Sigmoid colon (tissue), 7 donors: ENCODE data around the gene CS. TPM values are rescaled to one million over a fixed set of nuclear protein-coding genes. Genes with fewer than 3 reads are reported as not detected.

Experiments used
- DNase-seq: peaks from one replicate; pipeline ENCODE4 v3.0.0-alpha.2; 2019
- H3K27ac ChIP-seq, 4 donors: fragments of 200-600 bp; sonication (generic); one replicate each; pipeline ENCODE4 v1.5.1; 2016 to 2019; ENCODE audit warnings: mild to moderate bottlenecking in 1 of 4
- H3K27me3 ChIP-seq, 3 donors: fragments of 200-600 bp; sonication (generic); one replicate each; pipeline ENCODE4 v1.5.1; 2019; ENCODE audit warnings: mild to moderate bottlenecking in 1 of 3
- H3K36me3 ChIP-seq, 4 donors: fragments of 200-600 bp; sonication (generic); one replicate each; pipeline ENCODE4 v1.5.1; 2016 to 2019
- H3K4me1 ChIP-seq, 4 donors: fragments of 200-600 bp; sonication (generic); one replicate each; pipeline ENCODE4 v1.5.1; 2017 to 2019
- H3K4me3 ChIP-seq, 4 donors: fragments of 200-600 bp; sonication (generic); one replicate each; pipeline ENCODE4 v1.5.1; 2017 to 2019; ENCODE audit warnings: mild to moderate bottlenecking in 2 of 4, moderate library complexity in 1 of 4
- H3K9me3 ChIP-seq, 4 donors: fragments of 200-600 bp in 3 of 4; sonication (generic) in 3 of 4; one replicate each; pipeline versions ENCODE4 v1.5.1 to v1.6.1; 2013 to 2019
- CTCF ChIP-seq, 4 experiments: fragments of 450-650 bp in 3 of 4; fragments of 200-600 bp in 1 of 4; IDR thresholded peaks; one replicate each; pipeline ENCODE4 v1.5.1; 2016 to 2019; ENCODE audit warnings: antibody characterized with exemption in 4 of 4, mild to moderate bottlenecking in 3 of 4, moderate library complexity in 2 of 4
- EP300 ChIP-seq, 4 donors: sonication (generic); formaldehyde crosslinking; IDR thresholded peaks; one replicate each; pipeline ENCODE4 v1.6.1; 2017; ENCODE audit warnings: antibody characterized with exemption in 4 of 4
- POLR2A ChIP-seq, 2 donors: fragments of 450-650 bp; IDR thresholded peaks; one replicate each; pipeline ENCODE4 v1.6.1; 2016; ENCODE audit warnings: antibody characterized with exemption in 2 of 2, mild to moderate bottlenecking in 2 of 2, moderate library complexity in 2 of 2
- POLR2AphosphoS5 ChIP-seq, 4 donors: sonication (generic); formaldehyde crosslinking; IDR thresholded peaks; one replicate each; pipeline ENCODE4 v1.6.1; 2017; ENCODE audit warnings: antibody characterized with exemption in 4 of 4
- WGBS, 2 donors: extraction: QIAGEN DNeasy Blood & Tissue Kit; methylation state at CpG; one replicate each; pipeline ENCODE4 v1.1.7; 2013; 5-methylcytosine and 5-hydroxymethylcytosine counted together
- intact Hi-C: fragments of 100-400 bp; cut with DNase I; formaldehyde crosslinking; loops from one replicate; pipeline ENCODE4 v1.15.1; 2023
- polyA plus RNA-seq, 3 donors: library from polyadenylated mRNA; stranded (reverse); fragments of 200-250 nt; gene quantifications; one replicate each; pipeline ENCODE4 v1.2.3, GENCODE V29; 2013
- total RNA-seq, 4 donors: library from RNA; depleted of rRNA; stranded (reverse); fragments of >200 nt; gene quantifications; one replicate each; pipeline ENCODE4 v1.1.0, GENCODE V29; 2016
- donor health status: healthy with polysubstance abuse.
- donor health status: Bipolar disorder and iron deficiency.
- donor health status: healthy.

Gene CS
- total and polyA plus RNA-seq, 7 donors, result 75.9 to 151 (median 104) TPM

- H3K36me3 ChIP-seq, result peaks cover 15 to 57% (median 25%) of the 10 kb centered on the region in 4 donors
- no peak overlapping the region for H3K27ac ChIP-seq
- H3K4me1 ChIP-seq, result no peaks in the 10 kb centered on the region
- WGBS, 2 donors, result 76 to 81% methylated on average over 11 of the region's 11 CpGs
- no peaks in the 10 kb centered on the region for H3K9me3 ChIP-seq
- intact Hi-C loops, result no loop called here
- DNase-seq, result no peak
- TF ChIP-seq POLR2AphosphoS5 (IDR thresholded peaks at IDR 0.05), result no peak
- no peak for TF ChIP-seq POLR2A (IDR thresholded peaks at IDR 0.05)
- TF ChIP-seq EP300 (IDR thresholded peaks at IDR 0.05), result no peak
- no peak for TF ChIP-seq CTCF (IDR thresholded peaks at IDR 0.05)
- no peaks in the 10 kb centered on the region for H3K27me3 ChIP-seq
- H3K4me3 ChIP-seq, result no peak overlapping the region
These were observed 62.6 kb downstream of the CS start for GRCh38 chr12:56237552-56237951.

- no peak for DNase-seq
- intact Hi-C loops, result no loop called here
- H3K27me3 ChIP-seq, result no peaks in the 10 kb centered on the region
- H3K4me3 ChIP-seq, result no peak overlapping the region
- H3K27ac ChIP-seq, result no peak overlapping the region
- no peaks in the 10 kb centered on the region for H3K4me1 ChIP-seq
- no peak for TF ChIP-seq POLR2AphosphoS5 (IDR thresholded peaks at IDR 0.05)
- TF ChIP-seq CTCF (IDR thresholded peaks at IDR 0.05), result no peak
- TF ChIP-seq POLR2A (IDR thresholded peaks at IDR 0.05), result no peak
- TF ChIP-seq EP300 (IDR thresholded peaks at IDR 0.05), result no peak
- H3K36me3 ChIP-seq, result peaks cover 13 to 52% (median 19%) of the 10 kb centered on the region in 4 donors
- 67 to 83% methylated on average over 5 of the region's 5 CpGs for WGBS, 2 donors
- no peaks in the 10 kb centered on the region for H3K9me3 ChIP-seq
These were observed 63.1 kb downstream of the CS start for GRCh38 chr12:56236985-56237384.

GRCh38 chr12:56236091-56236490 lies 64.0 kb downstream of the CS start:
- intact Hi-C loops, result no loop called here
- no peak for DNase-seq
- Histone ChIP-seq H3K27me3 (no peaks in the 10 kb centered on the region), H3K36me3 (peaks cover 8 to 43% (median 14%) of the 10 kb centered on the region in 4 donors), H3K27ac (no peak overlapping the region), H3K4me3 (no peak overlapping the region), H3K9me3 (no peaks in the 10 kb centered on the region), H3K4me1 (no peaks in the 10 kb centered on the region)
- TF ChIP-seq POLR2AphosphoS5 (IDR thresholded peaks at IDR 0.05), result no peak
- TF ChIP-seq POLR2A (IDR thresholded peaks at IDR 0.05), result no peak
- TF ChIP-seq CTCF (IDR thresholded peaks at IDR 0.05), result no peak
- TF ChIP-seq EP300 (IDR thresholded peaks at IDR 0.05), result no peak
- 97% methylated on average over 6 of the region's 6 CpGs for WGBS, 2 donors

- Histone ChIP-seq H3K27me3 (no peaks in the 10 kb centered on the region), H3K9me3 (no peaks in the 10 kb centered on the region), H3K4me1 (no peaks in the 10 kb centered on the region), H3K4me3 (no peak overlapping the region), H3K27ac (no peak overlapping the region), H3K36me3 (peaks cover 4 to 32% (median 6%) of the 10 kb centered on the region in 4 donors)
- 86 to 88% methylated on average over 16 of the region's 16 CpGs for WGBS, 2 donors
- no peak for DNase-seq
- intact Hi-C loops, result no loop called here
- TF ChIP-seq POLR2A (IDR thresholded peaks at IDR 0.05) (no peak), CTCF (IDR thresholded peaks at IDR 0.05) (no peak), POLR2AphosphoS5 (IDR thresholded peaks at IDR 0.05) (no peak), EP300 (IDR thresholded peaks at IDR 0.05) (no peak)
These were observed 65.2 kb downstream of the CS start for GRCh38 chr12:56234746-56235436.

GRCh38 chr12:56231184-56231582 lies 68.9 kb downstream of the CS start:
- H3K27ac ChIP-seq, result no peak overlapping the region
- 16 to 70% methylated on average over 11 of the region's 11 CpGs for WGBS, 2 donors
- no peak for TF ChIP-seq POLR2AphosphoS5 (IDR thresholded peaks at IDR 0.05)
- TF ChIP-seq CTCF (IDR thresholded peaks at IDR 0.05), result no peak
- no peak for TF ChIP-seq EP300 (IDR thresholded peaks at IDR 0.05)
- TF ChIP-seq POLR2A (IDR thresholded peaks at IDR 0.05), result no peak
- H3K4me1 ChIP-seq, result no peaks in the 10 kb centered on the region
- no peaks in the 10 kb centered on the region for H3K9me3 ChIP-seq
- no peak overlapping the region for H3K4me3 ChIP-seq
- intact Hi-C loops, result no loop called here
- H3K27me3 ChIP-seq, result no peaks in the 10 kb centered on the region
- no peak for DNase-seq
- H3K36me3 ChIP-seq, result peaks cover 0 to 28% (median 0%) of the 10 kb centered on the region in 4 donors
